Measurements from ENCODE around the gene RBP5.
"Not testable (repeated sequence)": the region's sequence is repeated elsewhere in the genome, so short reads cannot be mapped to it uniquely, and the experiment has no call there.

Gene RBP5

GRCh38 chr12:7122811-7123769, 5.6 kb downstream of the RBP5 start:
- DNase-seq (ENCODE audit: low read depth in 2 of 2), result no peak

DNA sequence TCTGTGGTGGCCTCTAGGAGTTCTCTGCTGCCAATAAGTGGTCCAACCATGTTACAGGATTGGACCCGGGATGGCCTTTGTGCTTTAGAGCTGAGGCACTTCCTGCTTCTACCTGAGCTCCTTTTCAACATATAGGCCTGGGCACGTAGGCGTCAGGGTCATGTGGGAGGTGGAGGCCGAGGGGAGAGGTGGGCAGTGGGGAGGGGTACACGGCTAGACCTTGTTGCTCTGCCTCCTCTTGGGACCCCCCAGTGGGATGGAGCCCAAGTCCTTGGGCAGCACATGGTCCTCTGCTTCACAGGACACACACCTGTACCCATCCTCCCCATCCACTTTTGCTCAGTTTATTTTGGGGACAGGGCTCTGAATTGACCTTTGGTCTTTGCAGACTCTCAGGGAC, 7.4 kb downstream of the RBP5 start:
- DNase-seq (ENCODE audit: low read depth in 2 of 2), result no peak

DNA sequence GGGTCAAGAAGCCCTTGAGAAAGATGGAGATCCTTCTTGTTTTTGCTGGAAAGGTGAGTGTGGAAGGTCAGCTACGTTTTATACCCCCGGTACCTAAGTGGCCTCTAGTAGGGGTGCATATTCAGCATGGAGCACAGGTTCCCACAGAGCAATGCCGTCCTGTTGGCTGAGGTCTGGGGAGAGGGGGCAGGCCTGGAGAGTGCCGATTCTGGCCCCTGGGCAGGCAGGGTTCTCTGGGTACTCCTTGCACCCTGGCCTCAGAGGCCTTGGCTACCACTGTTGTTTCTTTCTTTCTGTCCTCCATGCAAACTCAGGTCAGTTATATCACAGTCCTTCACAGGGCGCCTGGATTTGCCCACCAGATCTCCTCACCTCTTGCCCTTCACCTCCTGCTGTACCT, 8.5 kb downstream of the RBP5 start:
- no peak for DNase-seq (ENCODE audit: low read depth in 2 of 2)

DNA sequence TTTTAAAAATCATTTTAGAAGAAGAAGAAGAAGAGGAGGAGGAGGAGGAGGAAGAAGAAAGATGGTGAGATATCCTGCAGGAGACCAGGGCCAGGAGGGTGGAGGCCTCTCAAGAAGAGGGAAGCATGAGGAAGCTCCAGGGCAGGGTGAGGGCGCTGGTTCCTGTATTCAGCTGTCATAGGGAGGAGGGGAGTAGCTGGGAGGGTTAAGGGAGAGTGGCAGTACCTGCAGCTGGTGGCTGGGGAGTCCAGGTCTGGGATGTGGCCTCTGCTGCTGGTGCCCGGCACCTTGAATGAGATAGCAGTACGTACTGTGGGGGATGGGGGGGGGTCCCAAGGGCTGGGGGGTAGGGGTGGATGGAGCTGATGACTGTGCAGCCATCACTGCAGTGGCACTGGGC, 9.8 kb downstream of the RBP5 start:
- no peak for DNase-seq (ENCODE audit: low read depth in 2 of 2)

GRCh38 chr12:7117670-7118069, 11.0 kb downstream of the RBP5 start:
- DNase-seq (ENCODE audit: low read depth in 2 of 2), result no peak

DNA sequence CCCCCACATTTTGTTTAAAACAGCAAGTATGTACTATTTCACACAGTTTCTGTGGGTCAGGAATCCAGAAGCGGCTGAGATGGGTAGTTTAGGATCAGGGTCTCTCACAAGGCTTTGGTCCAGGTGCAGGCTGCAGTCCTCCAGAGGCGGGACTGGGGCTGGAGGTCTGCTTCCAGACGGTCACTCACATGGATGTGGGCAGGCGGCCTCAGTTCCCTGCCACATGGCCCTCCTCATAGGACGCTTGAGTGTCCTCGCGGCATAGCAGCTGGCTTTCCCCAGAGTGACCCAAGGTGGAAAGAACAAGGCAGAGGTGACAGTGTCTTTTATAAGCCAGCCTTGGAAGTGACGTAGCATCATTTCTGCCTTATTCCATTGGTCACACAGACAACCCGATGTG, 11.8 kb downstream of the RBP5 start:
- DNase-seq (ENCODE audit: low read depth in 2 of 2), result no peak

DNA sequence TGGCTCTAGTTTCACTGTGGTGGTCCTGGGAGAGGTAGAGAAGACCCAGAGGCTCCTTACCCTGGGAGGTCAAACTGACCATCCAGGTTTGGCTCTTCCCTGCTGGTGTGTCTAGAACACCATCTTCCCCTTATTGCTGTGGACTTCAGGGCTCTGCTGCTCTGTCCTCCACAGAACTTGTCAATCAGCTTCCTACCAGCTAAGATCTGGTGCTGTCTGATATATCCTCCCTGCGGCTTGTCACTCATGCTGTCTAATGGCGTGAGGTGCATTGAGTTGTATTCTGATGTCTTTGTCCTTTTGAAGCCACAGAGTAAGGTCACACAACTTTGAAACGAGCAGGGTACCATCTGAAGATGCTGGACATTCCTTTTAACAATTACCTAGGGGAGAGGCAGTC, 12.5 kb downstream of the RBP5 start:
- no peak for DNase-seq (ENCODE audit: low read depth in 2 of 2)

GRCh38 chr12:7114851-7115250, 13.8 kb downstream of the RBP5 start:
- DNase-seq (ENCODE audit: low read depth in 2 of 2), result no peak

- DNase-seq (ENCODE audit: low read depth in 2 of 2), result no peak
Measured at GRCh38 chr12:7114008-7114407, 14.7 kb downstream of the RBP5 start.

DNA sequence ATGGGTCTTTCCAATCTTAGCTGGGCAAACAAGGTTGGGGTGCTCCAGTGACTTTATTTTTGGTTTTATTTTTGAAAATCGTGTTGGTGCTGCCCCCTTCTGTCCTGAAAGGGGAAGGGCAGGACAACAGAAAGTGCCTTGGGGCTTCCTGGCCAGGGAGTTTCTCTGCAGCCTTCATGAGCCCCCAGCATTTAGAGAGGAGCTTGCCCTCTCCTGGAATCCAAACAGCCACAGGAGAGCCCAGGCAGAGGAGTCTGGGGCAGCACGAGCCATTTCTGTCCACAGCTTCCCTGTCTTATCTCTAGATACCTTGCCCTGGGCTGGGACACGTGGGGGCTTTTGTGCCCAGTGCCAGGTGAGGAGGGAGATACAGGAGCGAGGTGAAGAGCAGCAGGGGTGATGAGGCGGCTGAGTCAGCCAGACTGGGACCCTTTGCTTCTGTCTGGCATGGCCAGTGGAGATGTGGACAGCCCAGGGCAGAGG, 15.3 kb downstream of the RBP5 start:
- DNase-seq (ENCODE audit: low read depth in 2 of 2), result no peak

DNA sequence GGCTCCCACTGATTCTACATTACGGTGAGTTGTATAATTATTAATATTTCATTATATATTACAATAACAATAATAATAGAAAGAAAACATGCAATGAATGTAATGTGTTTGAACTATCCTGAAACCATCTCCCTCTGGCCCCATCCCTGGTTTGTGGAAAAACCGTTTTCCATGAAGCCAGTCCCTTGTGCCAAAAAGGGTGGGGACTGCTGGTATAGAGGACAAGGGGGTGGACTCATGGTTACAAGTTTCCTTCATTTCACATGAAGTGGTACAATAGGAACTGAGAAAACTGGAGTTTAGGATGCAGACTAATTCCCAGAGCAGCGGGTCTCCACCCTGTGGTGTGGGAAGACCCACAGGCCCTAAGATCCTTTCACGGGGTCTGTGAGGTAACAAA, 16.6 kb downstream of the RBP5 start:
- DNase-seq (ENCODE audit: low read depth in 2 of 2), result no peak

GRCh38 chr12:7110661-7111060, 18.0 kb downstream of the RBP5 start:
- DNase-seq (ENCODE audit: low read depth in 2 of 2), result no peak

DNA sequence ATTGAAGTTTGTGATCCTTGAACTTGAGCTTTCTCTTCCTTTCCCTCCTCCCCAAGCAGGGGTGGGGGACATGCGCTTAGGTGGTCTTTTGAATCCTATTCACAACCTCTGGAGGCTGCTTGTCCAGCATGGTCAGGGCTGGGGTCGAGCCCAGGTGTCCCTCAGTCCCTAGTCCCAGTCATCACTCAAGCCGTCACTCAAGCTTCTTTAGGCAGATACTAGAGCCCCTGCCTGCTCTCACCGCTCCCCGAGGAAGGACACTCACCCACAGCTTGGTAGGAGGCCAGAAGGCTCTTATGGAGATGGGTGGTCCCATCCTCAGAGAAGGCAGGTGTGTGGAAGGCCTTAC, 19.1 kb downstream of the RBP5 start:
- DNase-seq (ENCODE audit: low read depth in 2 of 2), result no peak

DNA sequence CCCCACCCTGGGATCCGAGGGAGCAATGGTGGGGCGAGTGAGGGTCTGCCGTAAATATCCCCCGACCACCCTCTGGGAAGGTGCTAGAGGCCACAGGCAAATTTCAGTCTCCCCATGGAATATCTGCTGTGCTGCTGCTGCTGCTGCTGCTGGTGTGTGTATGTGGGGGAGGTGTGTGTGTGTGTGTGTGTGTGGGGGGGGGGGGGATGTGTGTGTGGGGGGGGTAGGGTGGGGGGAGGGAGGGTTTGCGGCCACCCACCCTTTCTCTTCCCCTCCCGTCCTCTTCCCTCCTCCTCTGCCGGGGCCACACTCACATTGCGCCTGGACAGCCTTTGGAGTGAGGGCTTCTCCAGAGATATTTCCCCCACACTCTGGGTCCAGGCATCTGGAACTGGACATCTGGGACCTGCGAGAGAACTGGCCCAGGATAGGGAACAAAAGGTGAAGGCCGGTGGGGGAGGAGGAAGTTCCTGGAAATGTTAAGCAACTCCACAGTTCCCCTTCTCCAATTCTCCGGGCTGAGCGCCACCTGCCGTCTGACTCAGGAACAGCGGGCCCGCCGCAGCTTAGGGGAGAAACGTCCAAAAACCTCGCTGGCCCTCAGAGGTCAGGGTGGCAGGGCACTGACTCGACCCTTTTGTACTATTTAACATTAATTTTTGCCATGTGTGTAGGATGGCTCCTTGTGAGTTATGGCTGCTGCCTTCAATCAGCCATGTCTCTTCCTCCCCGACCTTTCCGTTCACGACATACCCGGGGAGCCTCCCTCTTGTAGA, 19.7 kb downstream of the RBP5 start, which contains the start of gene C1RL:
Gene C1RL (minus strand): TSS at position 419 of the 776 bp plus-strand sequence. CDS start 34 bp downstream, at position 385.
- DNase-seq (ENCODE audit: low read depth in 2 of 2), result peak; percentile 61 to 82

DNA sequence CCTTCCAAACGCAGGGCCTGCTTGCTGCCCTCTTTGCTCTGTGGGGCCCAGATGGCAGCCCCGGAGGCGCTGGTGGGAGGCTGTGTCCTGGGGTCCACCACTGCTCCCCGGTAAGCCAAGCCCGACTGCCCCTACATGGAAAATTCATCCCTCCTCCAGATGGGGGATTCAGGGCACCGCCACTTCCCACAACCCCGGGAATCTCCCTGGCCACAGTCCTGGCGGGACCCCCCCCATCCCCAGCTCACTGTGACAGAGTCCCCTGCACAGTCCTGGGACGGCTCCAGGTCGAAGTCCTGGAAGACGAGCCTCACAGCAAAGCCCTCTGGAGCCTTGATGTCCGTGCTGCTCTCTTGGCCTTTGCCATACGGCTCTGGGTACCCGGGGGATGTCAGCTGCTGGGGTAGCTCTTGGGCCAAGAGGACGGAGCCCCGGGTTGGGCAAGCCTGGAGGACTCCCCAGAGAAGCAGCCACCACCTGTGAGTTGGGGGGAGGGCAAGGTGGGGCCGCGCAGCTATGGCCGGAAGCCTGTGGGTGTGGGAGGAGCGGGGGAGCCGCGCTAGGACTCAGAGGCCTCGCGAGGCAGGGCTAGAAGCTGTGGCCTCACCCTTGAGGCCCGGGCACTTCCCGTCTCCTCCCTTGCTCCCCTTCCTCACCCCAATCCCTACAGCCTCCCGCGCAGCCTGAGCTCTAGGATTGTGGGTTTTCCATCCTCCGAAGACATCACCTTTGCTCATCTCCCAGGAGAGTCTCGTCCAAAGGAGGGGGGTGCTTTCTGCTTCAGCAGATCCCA, 20.5 kb downstream of the RBP5 start:
- DNase-seq (ENCODE audit: low read depth in 2 of 2), result peak; percentile 72 to 76

DNA sequence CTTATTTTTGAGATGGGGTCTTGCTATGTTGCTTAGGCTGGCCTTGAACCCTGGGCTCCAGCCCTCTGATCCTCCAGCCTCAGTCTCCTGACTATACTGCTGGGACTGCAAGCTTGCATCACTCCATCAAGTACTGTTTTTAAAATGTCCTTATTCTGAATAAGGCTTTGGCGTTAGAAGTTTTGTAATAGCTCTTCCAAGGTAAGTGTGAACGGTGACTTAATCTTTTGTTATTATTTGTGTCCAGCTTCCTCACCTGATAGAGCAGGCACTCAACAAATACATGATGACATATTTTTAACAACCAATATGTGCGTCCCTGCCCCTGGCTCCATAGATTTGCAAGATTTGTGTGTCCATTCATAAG, 21.1 kb downstream of the RBP5 start:
- no peak for DNase-seq (ENCODE audit: low read depth in 2 of 2)

GRCh38 chr12:7107181-7107580, 21.5 kb downstream of the RBP5 start:
- not testable (repeated sequence) for DNase-seq (ENCODE audit: low read depth in 2 of 2)

GRCh38 chr12:7106082-7106481, 22.6 kb downstream of the RBP5 start:
- no peak for DNase-seq (ENCODE audit: low read depth in 2 of 2)

DNA sequence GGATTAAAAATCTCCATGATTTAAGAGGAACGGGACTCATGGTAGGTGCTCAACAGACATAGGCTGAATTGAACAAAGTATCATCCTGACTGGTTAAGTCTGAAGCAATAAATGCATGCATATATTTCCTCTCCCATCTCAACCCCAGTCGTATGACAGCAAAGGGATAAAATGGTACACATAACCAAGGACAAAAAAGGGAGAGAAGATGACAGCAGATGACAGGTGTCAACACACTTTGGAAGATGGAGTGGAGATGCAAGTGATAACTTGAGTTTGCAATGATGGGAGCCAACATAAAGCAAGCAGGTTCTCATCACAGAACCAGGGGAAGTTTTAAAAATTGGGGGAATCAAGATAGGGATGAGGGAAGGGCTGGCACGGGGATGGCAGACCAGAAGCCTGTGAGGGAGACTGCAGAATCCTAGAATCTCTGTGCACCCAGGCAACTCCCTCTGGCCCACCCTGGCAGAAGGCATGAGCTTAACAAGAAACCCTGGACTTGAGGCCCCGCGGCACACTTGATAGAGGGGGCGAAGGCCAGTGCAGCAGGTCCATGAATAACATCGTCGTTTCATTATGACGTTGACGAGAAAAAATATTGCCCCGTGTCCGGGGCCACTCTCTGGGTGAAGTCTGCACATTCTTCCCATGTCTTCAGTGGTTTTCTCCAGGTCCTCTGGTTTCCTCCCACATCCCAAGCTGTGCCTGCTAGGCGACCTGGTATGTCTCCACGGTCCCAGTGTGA, 24.7 kb downstream of the RBP5 start:
- no peak for DNase-seq (ENCODE audit: low read depth in 2 of 2)

DNA sequence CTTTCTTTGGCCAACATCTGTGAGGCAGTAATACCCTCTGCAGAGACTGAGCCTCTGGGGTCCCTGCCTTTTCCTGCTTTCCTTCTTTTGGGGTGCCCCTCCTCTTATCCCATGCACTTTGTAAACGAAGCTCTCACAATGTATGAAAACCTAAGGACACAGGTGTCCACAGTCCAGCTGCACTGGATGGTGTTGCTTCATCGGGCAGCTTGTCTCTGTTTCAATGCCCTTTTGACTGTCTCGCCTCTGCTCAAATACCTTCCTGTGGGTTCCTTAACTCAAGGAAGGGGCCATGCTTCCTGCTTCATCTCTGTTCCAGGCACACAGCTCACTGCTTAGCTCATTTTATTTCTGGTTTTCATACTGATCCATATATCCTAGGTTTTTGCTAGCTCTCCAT, 26.1 kb downstream of the RBP5 start:
- DNase-seq (ENCODE audit: low read depth in 2 of 2), result no peak

DNA sequence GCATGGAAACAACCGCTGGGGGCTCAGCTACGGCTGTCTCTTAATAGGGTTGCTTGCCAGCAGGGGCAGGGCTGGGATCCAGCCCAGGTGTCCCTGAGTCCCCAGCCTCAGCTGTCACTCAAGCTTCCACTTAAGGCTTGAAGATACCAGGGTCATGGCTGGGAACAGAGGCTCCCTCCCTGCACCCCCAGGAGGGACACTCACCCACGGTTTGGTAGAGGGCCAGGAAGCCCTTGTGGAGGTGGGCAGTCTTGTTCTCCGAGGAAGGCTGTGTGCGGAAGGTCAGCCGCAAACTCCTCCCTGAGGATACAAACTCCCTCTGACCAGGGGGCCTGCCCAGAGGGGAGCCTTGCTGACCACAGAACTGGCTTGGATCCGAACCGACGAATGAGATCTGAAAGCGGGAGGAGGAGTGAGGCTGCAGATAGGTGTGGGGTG, 27.0 kb downstream of the RBP5 start:
- no peak for DNase-seq (ENCODE audit: low read depth in 2 of 2)

Measured in stimulated activated CD4-positive, alpha-beta T cell treated with anti-CD3 and anti-CD28 coated beads, Interleukin-15, amount 100 ng/mL, for 48 hours (primary cell).